ES-I3 (cell line): Measurements from ENCODE around the gene DNAL4.

Experiments
- H3K36me3 ChIP-seq: 2 replicates; pipeline ENCODE4 v1.6.1; 2013; ENCODE audit warnings: mild to moderate bottlenecking, low read length, control low read depth, moderate library complexity; ENCODE audit not compliant: insufficient read depth
- H3K4me1 ChIP-seq: 2 replicates; pipeline ENCODE4 v1.6.1; 2013; ENCODE audit warnings: mild to moderate bottlenecking, control low read depth, low read length; ENCODE audit not compliant: insufficient read depth
- H3K9ac ChIP-seq: 2 replicates; pipeline ENCODE4 v1.6.1; 2013; ENCODE audit warnings: low read depth, mild to moderate bottlenecking, low read length, moderate library complexity
- H3K9me3 ChIP-seq: 2 replicates; pipeline ENCODE4 v1.6.1; 2013; ENCODE audit warnings: mild to moderate bottlenecking, low read length, moderate library complexity; ENCODE audit not compliant: control insufficient read depth, insufficient read depth

The DNAL4 gene

DNA sequence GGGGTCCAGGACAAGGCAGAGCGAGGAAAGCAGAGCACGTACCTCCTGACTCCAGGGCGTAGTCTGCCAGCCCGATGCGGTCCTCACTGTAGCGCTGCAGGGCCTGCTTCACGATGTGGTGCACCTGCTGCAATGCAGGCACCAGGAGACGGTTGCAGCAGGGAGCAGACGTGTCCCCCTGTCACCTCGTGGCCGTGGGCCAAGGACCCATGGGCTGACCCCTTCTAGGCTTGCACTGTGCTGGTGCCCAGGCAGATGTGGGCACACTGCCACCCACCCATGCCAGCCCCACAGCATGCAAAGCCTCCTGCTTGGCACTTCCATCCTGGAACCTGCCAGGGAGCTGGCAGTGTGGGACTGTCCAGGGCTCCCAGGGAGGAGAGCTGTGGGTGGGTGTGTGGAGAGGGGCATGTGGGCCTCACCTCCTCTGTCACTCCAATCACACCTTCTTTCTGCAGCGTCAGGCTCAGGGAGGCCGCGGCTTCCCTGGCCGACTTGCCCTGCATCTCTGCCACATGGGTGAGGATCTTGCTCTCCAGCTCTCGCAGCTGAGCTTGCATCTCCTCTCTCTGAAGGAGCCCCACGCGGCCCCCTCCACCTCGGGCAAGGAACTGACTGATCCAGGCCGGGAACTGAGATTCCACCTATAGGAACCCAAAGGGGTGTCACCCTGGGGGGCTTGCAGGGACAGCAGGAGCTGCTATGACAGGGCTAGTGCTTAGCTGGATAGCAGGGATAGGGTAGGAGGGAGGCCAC lies 54.5 kb downstream of the DNAL4 start:
- Histone ChIP-seq H3K9me3 (no peaks in the 10 kb centered on the region), H3K9ac (no peak overlapping the region), H3K36me3 (peaks cover 6% of the 10 kb centered on the region; the same call in 1 of the 2 replicates), H3K4me1 (no peaks in the 10 kb centered on the region)

DNA sequence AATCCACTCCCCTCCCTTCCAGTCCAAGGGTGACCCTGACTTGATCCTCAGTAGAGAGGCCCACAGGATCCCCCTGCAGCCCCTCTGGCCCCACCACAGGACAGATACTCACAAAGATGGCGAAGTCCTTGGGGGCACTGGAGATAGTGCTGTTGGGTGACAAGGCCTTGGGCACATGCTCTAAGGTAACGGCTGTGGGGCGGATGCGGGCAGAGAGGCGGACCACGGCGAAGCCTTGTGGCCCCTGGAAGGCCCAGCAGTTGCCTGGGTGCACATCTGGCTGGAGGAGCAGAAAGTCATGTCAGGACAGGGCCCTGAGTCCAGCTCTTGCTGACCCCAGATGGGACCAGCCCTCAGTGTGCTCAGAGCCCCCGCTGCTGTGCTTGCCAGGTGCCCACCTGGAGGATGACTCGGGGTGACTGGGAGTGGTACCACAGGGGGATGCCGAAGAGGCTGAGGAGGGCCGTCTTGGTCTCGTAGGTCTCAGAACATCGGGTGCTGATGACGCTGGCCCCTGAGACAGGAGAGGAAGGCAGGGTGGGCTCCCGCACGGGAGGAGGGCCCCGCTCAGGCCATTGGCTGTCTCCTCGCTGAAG lies 55.4 kb downstream of the DNAL4 start:
- no peak overlapping the region for H3K9ac ChIP-seq
- no peaks in the 10 kb centered on the region for H3K9me3 ChIP-seq
- H3K36me3 ChIP-seq = peaks cover 6% of the 10 kb centered on the region; the same call in 1 of the 2 replicates
- H3K4me1 ChIP-seq = no peaks in the 10 kb centered on the region

DNA sequence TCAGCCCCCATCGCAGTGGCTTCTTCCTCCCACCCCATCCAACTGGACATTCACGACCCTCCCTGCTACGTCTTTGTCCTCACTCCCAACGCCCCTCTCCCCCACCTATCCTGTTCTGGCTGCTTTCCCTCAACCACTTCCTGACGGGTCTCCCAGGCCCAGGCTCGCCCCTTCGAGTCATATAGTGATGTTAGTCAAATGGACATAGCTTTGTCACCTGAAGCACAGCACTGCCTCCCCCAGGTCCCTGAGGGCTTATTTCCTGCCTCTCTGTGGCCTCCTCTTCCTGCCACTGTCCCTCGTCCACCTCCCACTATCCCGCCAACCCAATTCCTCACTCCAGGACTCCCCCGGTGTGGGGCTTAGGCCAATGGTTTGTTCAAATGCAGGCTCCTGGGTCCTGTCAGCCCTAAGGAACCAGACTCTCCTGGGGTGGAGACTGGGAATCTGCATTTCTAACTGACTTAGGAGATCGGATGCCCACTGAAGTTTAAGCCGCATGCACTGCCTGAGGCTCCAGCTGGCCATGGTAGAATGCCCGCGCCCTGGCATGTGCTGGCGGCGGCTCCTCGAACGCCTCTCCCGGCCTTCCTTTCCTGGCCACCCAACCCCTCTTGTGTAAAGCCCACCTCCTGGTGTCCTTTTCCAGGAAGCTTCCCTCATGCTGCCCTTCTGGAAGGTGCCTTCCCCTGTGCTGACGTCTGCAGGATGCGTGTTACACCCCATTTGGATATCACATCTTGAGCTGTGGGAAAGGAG lies 56.5 kb downstream of the DNAL4 start:
- H3K9ac ChIP-seq = no peak overlapping the region
- H3K9me3 ChIP-seq = no peaks in the 10 kb centered on the region
- peaks cover 6% of the 10 kb centered on the region; the same call in 1 of the 2 replicates for H3K36me3 ChIP-seq
- H3K4me1 ChIP-seq = no peaks in the 10 kb centered on the region

DNA sequence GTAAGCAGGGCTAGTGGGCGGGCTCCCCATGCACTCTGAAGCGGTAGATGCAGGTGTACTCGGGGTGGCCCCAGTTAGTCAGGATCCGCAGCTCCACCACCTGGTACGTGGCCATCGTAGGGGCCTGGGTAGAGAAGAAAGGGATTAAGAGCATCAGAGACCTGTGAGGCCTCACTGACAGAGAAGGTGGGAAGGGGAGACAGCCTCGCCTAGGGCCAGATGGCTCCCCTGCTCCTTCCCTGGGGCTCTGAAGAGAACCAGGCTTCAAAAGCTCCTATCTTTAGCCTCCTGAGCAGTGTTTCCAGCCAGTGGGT lies 57.7 kb downstream of the DNAL4 start:
- H3K4me1 ChIP-seq = no peaks in the 10 kb centered on the region
- H3K9ac ChIP-seq = no peak overlapping the region
- H3K9me3 ChIP-seq = no peaks in the 10 kb centered on the region
- H3K36me3 ChIP-seq = peaks cover 6% of the 10 kb centered on the region; the same call in 1 of the 2 replicates

DNA sequence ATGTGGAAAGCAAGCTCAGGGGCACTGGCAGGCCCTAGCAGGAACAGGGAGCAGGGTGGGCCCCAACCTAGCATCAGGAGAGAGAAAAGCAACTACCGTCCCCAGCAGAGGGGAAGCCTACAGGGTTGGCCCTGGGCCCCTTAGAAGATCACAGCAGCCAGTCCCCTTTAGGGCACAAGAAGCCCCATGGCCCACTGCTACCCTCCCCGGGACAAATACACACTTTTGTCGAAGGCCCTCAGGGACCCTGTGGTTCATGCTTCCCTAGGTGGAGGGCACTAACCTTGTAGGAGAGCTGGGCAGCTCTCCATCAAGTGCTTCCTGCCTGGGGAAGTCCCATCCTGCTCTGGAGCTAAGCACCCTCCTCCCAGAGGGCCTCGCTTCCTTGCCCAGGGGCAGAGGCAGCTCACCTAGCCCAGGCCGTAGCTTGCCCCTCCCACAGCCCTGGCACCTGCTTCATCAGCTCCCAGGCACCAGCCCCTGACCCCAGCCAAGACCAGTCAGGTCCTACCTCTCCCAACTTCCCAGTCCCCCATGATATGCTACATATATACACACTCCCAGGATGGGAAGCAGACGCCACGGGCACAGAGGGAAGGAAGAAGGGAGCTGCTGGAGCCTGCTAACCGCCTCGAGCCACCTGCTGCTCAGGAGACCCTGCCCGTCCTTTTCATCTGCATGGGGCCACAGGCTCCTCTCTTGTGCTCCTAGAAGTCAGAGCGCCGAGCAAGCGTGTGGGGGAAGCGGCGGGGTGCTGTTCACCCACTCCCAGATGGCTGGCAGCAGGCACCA lies 58.3 kb downstream of the DNAL4 start:
- Histone ChIP-seq H3K9me3 (no peaks in the 10 kb centered on the region), H3K4me1 (no peaks in the 10 kb centered on the region), H3K9ac (no peak overlapping the region), H3K36me3 (peaks cover 6% of the 10 kb centered on the region; the same call in 1 of the 2 replicates)

DNA sequence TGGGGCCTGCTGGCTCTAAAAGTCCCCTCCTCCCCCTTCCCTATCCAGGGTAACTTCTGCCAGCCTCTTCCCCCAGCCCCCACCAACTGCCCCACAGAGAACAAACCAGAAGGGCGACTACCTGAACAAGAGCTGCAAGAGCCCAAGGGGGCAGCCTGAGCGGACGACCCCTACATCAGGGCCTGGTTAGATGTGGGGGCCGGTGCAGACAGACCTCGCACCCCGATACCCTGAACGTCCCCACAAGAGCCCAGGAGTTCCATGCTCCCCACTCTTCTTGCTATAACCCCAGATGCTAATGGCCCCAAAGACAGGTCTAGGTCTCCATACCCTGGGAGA lies 58.8 kb downstream of the DNAL4 start:
- Histone ChIP-seq H3K4me1 (no peaks in the 10 kb centered on the region), H3K9me3 (no peaks in the 10 kb centered on the region), H3K36me3 (peaks cover 7% of the 10 kb centered on the region), H3K9ac (no peak overlapping the region)

DNA sequence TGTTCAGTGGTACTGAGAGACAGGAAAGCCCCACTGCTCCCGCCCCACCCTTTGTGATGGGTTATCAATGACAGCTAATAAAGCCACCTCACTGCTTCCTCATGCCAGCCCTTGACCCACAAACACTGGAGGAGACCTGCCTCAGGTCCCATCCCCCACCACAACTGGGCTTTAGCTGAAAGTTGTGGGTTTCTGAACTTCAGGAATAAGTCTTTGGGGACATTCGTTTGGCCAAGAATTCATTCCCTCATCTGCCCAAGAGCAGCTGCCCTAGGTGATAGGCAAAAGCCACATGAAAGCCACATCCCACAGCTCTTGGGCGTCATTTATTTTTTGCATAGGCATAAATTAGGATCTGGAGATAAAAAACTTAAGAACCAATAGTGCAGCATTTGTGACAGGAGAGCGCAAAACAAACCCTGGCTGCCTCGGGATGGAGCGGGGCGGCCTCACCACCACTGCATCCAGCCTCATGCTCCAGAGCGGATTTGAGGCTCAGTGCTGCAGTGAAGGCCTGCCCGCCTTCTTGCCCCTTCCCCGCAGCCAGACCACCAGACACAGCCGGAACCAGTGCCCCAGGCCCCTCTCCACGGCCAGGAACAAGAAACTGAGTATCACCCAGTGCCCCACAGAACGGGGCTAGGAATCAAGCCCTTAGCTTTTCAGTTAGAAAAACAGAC lies 59.4 kb downstream of the DNAL4 start:
- peaks cover 10% of the 10 kb centered on the region for H3K36me3 ChIP-seq
- no peaks in the 10 kb centered on the region for H3K9me3 ChIP-seq
- no peak overlapping the region for H3K9ac ChIP-seq
- H3K4me1 ChIP-seq = no peaks in the 10 kb centered on the region

DNA sequence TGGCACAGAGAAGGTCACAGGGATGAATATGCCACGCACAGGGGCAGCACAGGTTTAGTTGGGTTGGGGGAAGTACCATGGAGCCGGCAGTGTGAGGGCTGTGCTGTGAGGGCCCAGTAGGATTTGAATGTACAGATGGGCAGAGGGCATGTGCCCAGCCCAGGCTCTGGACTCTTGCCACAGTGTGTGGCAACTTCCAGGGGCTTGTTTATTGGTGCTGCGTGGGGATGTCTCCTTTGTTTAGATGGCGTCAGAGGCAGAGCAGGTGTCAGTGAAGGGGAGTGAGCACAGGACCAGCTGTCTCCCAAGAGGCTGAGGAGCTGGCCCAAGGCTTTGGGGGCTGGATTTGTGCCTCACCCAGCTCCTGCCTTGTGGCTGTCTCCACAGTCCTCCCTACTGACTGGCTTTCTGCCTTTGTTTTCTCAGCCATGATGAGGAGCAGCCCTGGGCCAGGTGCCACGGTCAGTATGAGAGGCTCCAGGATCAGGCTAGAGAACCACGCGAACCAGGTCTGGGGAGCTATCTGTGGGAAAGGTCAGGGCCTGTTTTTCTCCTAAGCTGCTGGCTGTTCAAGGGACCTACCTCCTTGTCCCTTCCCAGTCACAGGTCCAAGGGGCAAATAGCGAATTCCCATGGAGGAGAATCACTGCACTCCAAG lies 60.1 kb downstream of the DNAL4 start:
- Histone ChIP-seq H3K9ac (no peak overlapping the region), H3K9me3 (no peaks in the 10 kb centered on the region), H3K4me1 (no peaks in the 10 kb centered on the region), H3K36me3 (peaks cover 10% of the 10 kb centered on the region)

DNA sequence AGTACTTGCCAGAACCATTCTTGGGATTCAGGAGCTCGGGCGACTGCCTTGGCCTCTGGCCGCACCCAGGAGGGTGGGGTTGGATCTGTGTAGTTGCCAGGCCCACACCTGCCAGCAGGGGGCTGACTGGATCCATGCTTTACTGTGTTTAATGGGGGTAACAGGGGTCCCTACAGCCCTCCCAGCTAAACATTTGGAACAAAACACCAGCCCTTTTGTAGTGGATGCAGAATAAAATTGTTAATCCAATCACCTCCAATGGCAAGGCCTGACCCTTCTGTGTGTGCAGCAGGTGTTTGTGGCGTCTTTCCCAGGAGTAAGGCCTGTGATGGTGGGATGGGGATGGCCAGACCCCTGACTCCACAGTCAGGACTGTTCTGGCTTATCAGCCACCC lies 60.6 kb downstream of the DNAL4 start:
- Histone ChIP-seq H3K4me1 (no peaks in the 10 kb centered on the region), H3K9ac (no peak overlapping the region), H3K9me3 (no peaks in the 10 kb centered on the region), H3K36me3 (peaks cover 10% of the 10 kb centered on the region)

DNA sequence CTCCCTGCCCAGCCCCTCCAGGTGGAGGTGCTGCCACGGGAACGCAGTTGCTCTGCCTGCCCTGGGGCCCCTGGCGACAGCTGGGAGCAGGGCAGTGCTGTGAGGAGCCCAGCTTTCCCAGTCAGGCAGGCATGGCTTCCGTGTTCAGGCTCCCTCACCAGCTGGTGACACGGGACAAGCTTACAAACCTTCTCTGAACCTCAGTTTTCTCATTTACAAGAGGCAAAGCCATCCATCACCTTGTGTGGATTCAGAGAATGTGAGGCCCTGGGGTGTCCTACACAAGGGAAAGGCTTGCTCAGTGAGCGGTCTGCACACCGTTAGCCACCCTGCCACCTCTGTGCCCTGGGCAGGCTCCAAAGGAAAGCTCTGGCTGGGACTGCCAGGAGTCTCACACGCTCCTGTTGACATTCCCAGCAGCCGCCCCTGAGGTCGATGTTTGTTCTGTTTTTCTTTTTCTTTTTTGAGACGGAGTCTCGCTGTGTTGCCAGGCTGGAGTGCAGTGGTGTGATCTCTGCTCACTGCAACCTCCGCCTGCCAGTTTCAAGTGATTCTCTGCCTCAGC lies 61.6 kb downstream of the DNAL4 start:
- Histone ChIP-seq H3K4me1 (no peaks in the 10 kb centered on the region), H3K36me3 (peaks cover 15% of the 10 kb centered on the region), H3K9me3 (no peaks in the 10 kb centered on the region), H3K9ac (no peak overlapping the region)

DNA sequence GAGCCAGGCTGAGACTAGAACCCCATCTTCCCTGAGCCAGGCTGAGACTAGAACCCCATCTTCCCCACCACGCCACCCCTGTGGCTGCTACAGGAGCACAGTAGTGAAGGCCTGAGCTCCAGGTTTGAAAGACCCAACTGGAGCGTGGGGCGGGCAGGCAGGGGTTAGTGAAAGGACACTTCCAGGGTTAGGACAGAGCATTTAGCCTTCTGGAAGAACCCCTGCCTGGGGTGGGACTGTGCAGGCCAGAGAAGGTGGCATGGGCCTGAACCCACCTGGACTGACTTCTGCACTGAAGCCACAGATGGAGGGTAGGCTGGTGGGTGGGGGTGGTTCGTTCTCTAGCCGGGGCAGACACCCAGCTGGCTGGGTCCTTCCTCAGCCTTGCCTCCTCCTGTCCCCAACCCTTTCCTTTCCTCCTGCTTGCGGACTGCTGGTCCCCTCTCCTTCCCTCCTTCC lies 62.2 kb downstream of the DNAL4 start:
- Histone ChIP-seq H3K9me3 (no peaks in the 10 kb centered on the region), H3K9ac (no peak overlapping the region), H3K36me3 (peaks cover 13% of the 10 kb centered on the region), H3K4me1 (no peaks in the 10 kb centered on the region)

DNA sequence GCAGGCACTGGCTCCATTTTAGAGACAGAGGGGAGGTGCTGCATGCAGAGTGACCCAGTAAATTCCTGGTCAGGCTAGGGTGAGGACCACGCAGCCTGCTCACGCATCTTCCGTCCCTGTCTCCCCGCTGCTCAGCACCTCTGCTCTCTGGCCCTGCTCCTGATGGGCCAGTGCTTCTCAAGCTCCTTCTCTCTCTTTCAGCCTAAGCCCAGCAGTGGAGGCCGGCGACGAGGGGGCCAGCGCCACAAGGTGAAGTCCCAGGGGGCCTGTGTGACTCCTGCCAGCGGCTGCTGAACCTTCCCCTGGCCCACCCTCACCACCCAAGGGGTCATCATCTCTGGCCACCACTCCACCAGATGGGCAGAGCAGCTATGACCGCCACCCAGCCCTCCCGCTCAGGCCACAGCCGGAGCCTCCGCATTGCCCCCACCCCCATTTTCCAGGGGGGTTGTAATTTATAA lies 63.5 kb downstream of the DNAL4 start:
- Histone ChIP-seq H3K4me1 (no peaks in the 10 kb centered on the region), H3K9me3 (no peaks in the 10 kb centered on the region), H3K9ac (no peak overlapping the region), H3K36me3 (peaks cover 19% of the 10 kb centered on the region)

DNA sequence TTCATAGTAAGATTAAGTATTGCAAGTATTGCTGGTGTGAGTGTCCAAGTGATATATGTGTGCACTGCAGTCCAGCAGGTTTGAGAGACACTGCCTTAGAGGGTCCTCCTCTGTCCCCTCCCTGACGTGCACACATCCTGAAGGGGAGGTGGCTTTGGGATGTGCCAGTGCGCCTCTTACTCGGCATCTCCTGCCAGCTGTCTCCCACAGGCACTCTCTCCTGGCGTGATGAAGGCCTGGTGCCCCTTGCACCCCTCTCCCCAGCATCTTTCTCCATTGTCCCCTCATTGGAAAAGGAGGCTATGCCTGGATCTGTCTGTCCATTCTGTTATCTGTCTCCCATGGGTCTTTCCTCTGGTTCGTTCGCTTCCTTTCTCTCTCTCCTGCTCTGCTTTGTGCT lies 64.0 kb downstream of the DNAL4 start:
- Histone ChIP-seq H3K9me3 (no peaks in the 10 kb centered on the region), H3K4me1 (no peaks in the 10 kb centered on the region), H3K36me3 (peaks cover 23% of the 10 kb centered on the region), H3K9ac (no peak overlapping the region)
